ENCODE measurements around the gene SLC6A18.

SLC6A18 gene

GRCh38 chr5:1225081-1225480 lies at the start of gene SLC6A18:
SLC6A18 (plus strand) TSS chr5:1225381; CDS start chr5:1225478, 97 bp downstream.
- no peak for DNase-seq (ENCODE audit: low spot score)

GRCh38 chr5:1175801-1176472 lies 49.2 kb upstream of the SLC6A18 start:
- no peak for DNase-seq (ENCODE audit: low spot score)

GRCh38 chr5:1176473-1177391 lies 48.4 kb upstream of the SLC6A18 start:
- peak; percentile 66 for DNase-seq (ENCODE audit: low spot score)

- DNase-seq (ENCODE audit: low spot score): no peak
These were observed 47.2 kb upstream of the SLC6A18 start for GRCh38 chr5:1177826-1178528.

- no peak for DNase-seq (ENCODE audit: low spot score)
These were observed 46.4 kb upstream of the SLC6A18 start for GRCh38 chr5:1178529-1179382.

- no peak for DNase-seq (ENCODE audit: low spot score)
These were observed 45.8 kb upstream of the SLC6A18 start for GRCh38 chr5:1179383-1179715.

GRCh38 chr5:1180096-1180495 lies 45.1 kb upstream of the SLC6A18 start:
- DNase-seq (ENCODE audit: low spot score): no peak

- DNase-seq (ENCODE audit: low spot score): no peak
These were observed 44.3 kb upstream of the SLC6A18 start for GRCh38 chr5:1180841-1181271.

- no peak for DNase-seq (ENCODE audit: low spot score)
These were observed 43.5 kb upstream of the SLC6A18 start for GRCh38 chr5:1181451-1182359.

GRCh38 chr5:1182360-1182632 lies 42.9 kb upstream of the SLC6A18 start:
- no peak for DNase-seq (ENCODE audit: low spot score)

GRCh38 chr5:1182633-1183423 lies 42.4 kb upstream of the SLC6A18 start:
- no peak for DNase-seq (ENCODE audit: low spot score)

- DNase-seq (ENCODE audit: low spot score): no peak
These were observed 41.6 kb upstream of the SLC6A18 start for GRCh38 chr5:1183424-1184162.

- DNase-seq (ENCODE audit: low spot score): no peak
These were observed 41.1 kb upstream of the SLC6A18 start for GRCh38 chr5:1184163-1184470.

GRCh38 chr5:1184481-1184880 lies 40.7 kb upstream of the SLC6A18 start:
- DNase-seq (ENCODE audit: low spot score): no peak

- no peak for DNase-seq (ENCODE audit: low spot score)
These were observed 40.0 kb upstream of the SLC6A18 start for GRCh38 chr5:1185038-1185627.

GRCh38 chr5:1185629-1186350 lies 39.4 kb upstream of the SLC6A18 start:
- no peak for DNase-seq (ENCODE audit: low spot score)

- no peak for DNase-seq (ENCODE audit: low spot score)
These were observed 38.6 kb upstream of the SLC6A18 start for GRCh38 chr5:1186351-1187233.
